Heart left ventricle (tissue), 16 donors: ENCODE results near the gene BST2. TPM values are rescaled to one million over a fixed set of nuclear protein-coding genes. Genes with fewer than 3 reads are reported as not detected.

Experiments used
- ATAC-seq, 4 donors: fragments of 200-7000 bp; cut with Tn5 transposase; one replicate each; pipeline ENCODE4 v1.9.1; 2020 to 2022; ENCODE audit warnings: moderate library complexity in 4 of 4, mild to moderate bottlenecking in 3 of 4, moderate number of reproducible peaks in 1 of 4
- DNase-seq, 5 donors: peaks; one replicate each; pipeline ENCODE4 v3.0.0-alpha.2; 2020
- H3K27ac ChIP-seq, 12 donors: fragments of 200-600 bp; sonication (generic) in 4 of 12; one replicate each; pipeline versions ENCODE4 v1.5.0 to v1.8.0; 2016 to 2022; ENCODE audit warnings: mild to moderate bottlenecking in 2 of 12
- H3K27me3 ChIP-seq, 9 donors: fragments of 200-600 bp; sonication (generic) in 2 of 9; one replicate each; pipeline versions ENCODE4 v1.5.1 to v1.8.0; 2016 to 2022; ENCODE audit warnings: mild to moderate bottlenecking in 3 of 9
- H3K36me3 ChIP-seq, 9 donors: fragments of 200-600 bp; sonication (generic) in 2 of 9; one replicate each; pipeline versions ENCODE4 v1.5.0 to v1.8.0; 2018 to 2022; ENCODE audit warnings: mild to moderate bottlenecking in 2 of 9
- H3K4me1 ChIP-seq, 12 donors: fragments of 200-600 bp; sonication (generic) in 4 of 12; one replicate each; pipeline versions ENCODE4 v1.5.0 to v1.8.0; 2016 to 2022; ENCODE audit warnings: mild to moderate bottlenecking in 3 of 12
- H3K4me3 ChIP-seq, 12 donors: fragments of 200-600 bp; sonication (generic) in 4 of 12; one replicate each; pipeline versions ENCODE4 v1.5.0 to v1.8.0; 2017 to 2022; ENCODE audit warnings: mild to moderate bottlenecking in 9 of 12, moderate library complexity in 4 of 12
- H3K9me3 ChIP-seq, 12 donors: fragments of 200-600 bp; sonication (generic) in 4 of 12; one replicate each; pipeline versions ENCODE4 v1.5.0 to v1.8.0; 2016 to 2022; ENCODE audit warnings: mild to moderate bottlenecking in 1 of 12
- CTCF ChIP-seq, 12 donors: fragments of 200-600 bp; sonication (generic) in 4 of 12; IDR thresholded peaks; one replicate each; pipeline versions ENCODE4 v1.5.0 to v1.8.0; 2018 to 2022; ENCODE audit warnings: antibody characterized with exemption in 12 of 12, mild to moderate bottlenecking in 5 of 12
- POLR2A ChIP-seq, 2 donors: fragments of 450-650 bp; IDR thresholded peaks; one replicate each; pipeline ENCODE4 v1.6.1; 2017; ENCODE audit warnings: antibody characterized with exemption in 2 of 2, mild to moderate bottlenecking in 2 of 2, moderate library complexity in 2 of 2
- WGBS, 4 donors: extraction: QIAGEN DNeasy Blood & Tissue Kit in 2 of 4; methylation state at CpG; one replicate each; pipeline versions ENCODE4 v1.1.5 to v1.1.7; 2013 to 2018; 5-methylcytosine and 5-hydroxymethylcytosine counted together
- intact Hi-C, 10 donors: fragments of 100-400 bp; cut with DNase I; formaldehyde crosslinking; loops; one replicate each; pipeline versions ENCODE4 v1.11.1 to v1.14.2; 2022
- polyA plus RNA-seq, 2 donors: library from polyadenylated mRNA; stranded (reverse); fragments of 200-250 nt; gene quantifications; one replicate each; pipeline ENCODE4 v1.2.3, GENCODE V29; 2013
- total RNA-seq, 9 donors: library from RNA; depleted of rRNA in 2 of 9; stranded (reverse); fragments of >200 nt in 2 of 9; fragmentation: NEBNext Ultra II Directional in 3 of 9; extraction: Animal tissue kit (Norgen Biotek cat#: 25700) in 3 of 9; gene quantifications; one replicate each; pipeline versions ENCODE4 v1.1.0 to v1.2.4, GENCODE V29; 2016 to 2023
- donor health status: ischemic (EF 13 %, LVEDD 7.1; RV severe dilation, severe dysfunction).
- donor health status: healthy with polysubstance abuse.
- donor health status: DM: no; HTN: yes; CAD: no.
- donor health status: DM: no; HTN: no; CAD: no.
- donor health status: ischemic (EF 25% LVEDD 6.9; RV normal size, moderate dysfunction).
- donor health status: ischemic (EF 25% LVEDD 5.7; RV mildly dilated, moderate dysfunction).
- donor health status: healthy.
- donor health status: DM: yes; HTN: yes; CAD: no.
- donor health status: ischemic (EF 35%, LVEDD 5.7; RV mildly dilated, moderate dysfunction).
- donor health status: nonischemic (EF 11% LVEDD 7.7; RV severe dilation, severe dysfunction).
- donor health status: DM: yes; HTN: yes; CAD: no.
- donor health status: PGD.
- donor health status: ischemic (EF 29% LVEDD 5.4; RV normal size, mild dysfunction).
- donor health status: nonischemic (EF 23%, LVEDD 6.1; RV moderate dilation, normal function).

BST2 gene
- total and polyA plus RNA-seq, 11 donors, result 28.6 to 116 (median 49.4) TPM

GRCh38 chr19:17389288-17389687 is 16.1 kb downstream of the BST2 start:
- H3K36me3 ChIP-seq, result no peaks in the 10 kb centered on the region
- DNase-seq (no peak), ATAC-seq (no peak)
- peaks cover 0 to 16% (median 6%) of the 10 kb centered on the region in 9 donors for H3K27me3 ChIP-seq
- no peak overlapping the region for H3K4me3 ChIP-seq
- H3K4me1 ChIP-seq, result peaks cover 2 to 33% (median 15%) of the 10 kb centered on the region in 12 donors
- no peak overlapping the region for H3K27ac ChIP-seq
- H3K9me3 ChIP-seq, result peaks cover 0 to 15% (median 2%) of the 10 kb centered on the region in 12 donors
- TF ChIP-seq POLR2A (IDR thresholded peaks at IDR 0.05), result no peak
- TF ChIP-seq CTCF (IDR thresholded peaks at IDR 0.05), result no peak
- WGBS, 4 donors, result 51 to 63% (median 62%) methylated on average over 1 of the region's 1 CpG
- intact Hi-C loops, result loop anchor here in 6 of 10 donors (5.0 to 10.0 kb wide), 2 partner anchors 94 to 97 kb away; no protein-coding TSS in a partner anchor

- H3K4me1 ChIP-seq, result peaks cover 0 to 27% (median 11%) of the 10 kb centered on the region in 12 donors
- peak in 3 of 4 donors; percentile 58 to 73 (median 69) for ATAC-seq
- peaks cover 0 to 14% (median 0%) of the 10 kb centered on the region in 9 donors for H3K27me3 ChIP-seq
- 29 to 45% (median 38%) methylated on average over 10 to 20 of the region's 20 CpGs for WGBS, 4 donors
- TF ChIP-seq POLR2A (IDR thresholded peaks at IDR 0.05) (no peak), CTCF (IDR thresholded peaks at IDR 0.05) (peak; percentile 75 to 95 (median 90))
- no peak overlapping the region for H3K4me3 ChIP-seq
- peak; percentile 66 to 83 (median 68) for DNase-seq
- H3K36me3 ChIP-seq, result no peaks in the 10 kb centered on the region
- intact Hi-C loops, result loop anchor here (1.0 to 10.0 kb wide), 7 partner anchors 39 to 94 kb away; no protein-coding TSS in a partner anchor
- no peak overlapping the region for H3K27ac ChIP-seq
- peaks cover 0 to 15% (median 2%) of the 10 kb centered on the region in 12 donors for H3K9me3 ChIP-seq
Observed at GRCh38 chr19:17385878-17386611, 19.4 kb downstream of the BST2 start.

- Histone ChIP-seq H3K27ac (no peak overlapping the region), H3K4me3 (no peak overlapping the region), H3K27me3 (peaks cover 0 to 13% (median 0%) of the 10 kb centered on the region in 9 donors), H3K36me3 (no peaks in the 10 kb centered on the region), H3K4me1 (peaks cover 0 to 27% (median 10%) of the 10 kb centered on the region in 12 donors), H3K9me3 (no peaks in the 10 kb centered on the region)
- no peak for DNase-seq
- 93 to 98% (median 95%) methylated on average over 5 of the region's 5 CpGs for WGBS, 4 donors
- TF ChIP-seq POLR2A (IDR thresholded peaks at IDR 0.05), result no peak
- TF ChIP-seq CTCF (IDR thresholded peaks at IDR 0.05), result no peak
- intact Hi-C loops, result loop anchor here in 3 of 10 donors (10.0 kb wide), 1 partner anchor 86 kb away; no protein-coding TSS in a partner anchor
- no peak for ATAC-seq
Observed at GRCh38 chr19:17380426-17381138, 24.8 kb downstream of the BST2 start.

- WGBS, 4 donors, result 29 to 59% (median 37%) methylated on average over 6 to 14 of the region's 14 CpGs
- H3K27me3 ChIP-seq, result peaks cover 0 to 13% (median 0%) of the 10 kb centered on the region in 9 donors
- H3K4me3 ChIP-seq, result no peak overlapping the region
- no peak for TF ChIP-seq POLR2A (IDR thresholded peaks at IDR 0.05)
- no peaks in the 10 kb centered on the region for H3K9me3 ChIP-seq
- ATAC-seq (peak in 2 of 4 donors; percentile 14 to 31), DNase-seq (no peak)
- H3K4me1 ChIP-seq, result peaks cover 0 to 27% (median 10%) of the 10 kb centered on the region in 12 donors
- intact Hi-C loops, result no loop called here
- no peak overlapping the region for H3K27ac ChIP-seq
- no peaks in the 10 kb centered on the region for H3K36me3 ChIP-seq
Observed at GRCh38 chr19:17379221-17379631, 26.2 kb downstream of the BST2 start.
